Activated T-cell treated with anti-CD3 and anti-CD28 coated beads, Interleukin-2, amount 50 U/mL, for 48 hours (primary cell): ENCODE results near the gene AQP6.

Experiments used
- DNase-seq, 2 experiments: peaks; one replicate each; pipeline ENCODE4 v3.0.0-alpha.2; 2020

Gene AQP6

GRCh38 chr12:49943625-49943960 is 29.2 kb upstream of the AQP6 start:
- DNase-seq, result no peak

GRCh38 chr12:49944046-49944445 is 28.7 kb upstream of the AQP6 start:
- DNase-seq, result no peak

GRCh38 chr12:49944718-49945117 is 28.0 kb upstream of the AQP6 start:
- DNase-seq, result no peak

- peak; percentile 91 to 95 for DNase-seq
These were observed 27.2 kb upstream of the AQP6 start for GRCh38 chr12:49945394-49946080.

GRCh38 chr12:49946086-49946485 is 26.7 kb upstream of the AQP6 start:
- no peak for DNase-seq

GRCh38 chr12:49946497-49946896 is 26.2 kb upstream of the AQP6 start:
- no peak for DNase-seq

- DNase-seq, result no peak
These were observed 25.0 kb upstream of the AQP6 start for GRCh38 chr12:49947593-49948226.

- no peak for DNase-seq
These were observed 23.6 kb upstream of the AQP6 start for GRCh38 chr12:49948866-49949845.

GRCh38 chr12:49949866-49950265 is 22.9 kb upstream of the AQP6 start:
- no peak for DNase-seq

- no peak for DNase-seq
These were observed 22.2 kb upstream of the AQP6 start, which contains the start of gene AQP2 for GRCh38 chr12:49950273-49951251. AQP2 (plus strand) TSS chr12:49950737; CDS start chr12:49950831, 94 bp downstream.

- DNase-seq, result no peak
These were observed 21.1 kb upstream of the AQP6 start for GRCh38 chr12:49951411-49952240.

GRCh38 chr12:49952391-49953055 is 20.2 kb upstream of the AQP6 start:
- DNase-seq, result no peak

- no peak for DNase-seq
These were observed 19.6 kb upstream of the AQP6 start for GRCh38 chr12:49953151-49953550.

- no peak for DNase-seq
These were observed 18.5 kb upstream of the AQP6 start for GRCh38 chr12:49953961-49954846.

- DNase-seq, result no peak
These were observed 17.6 kb upstream of the AQP6 start for GRCh38 chr12:49954863-49955830.

- no peak for DNase-seq
These were observed 16.7 kb upstream of the AQP6 start for GRCh38 chr12:49955899-49956662.
